Glomerular visceral epithelial cell (primary cell): ENCODE data around the gene MRM2.

Experiments
- DNase-seq: peaks from one replicate; pipeline ENCODE4 v3.0.0-alpha.2; 2016; ENCODE audit errors: extremely low spot score

Gene MRM2

DNA sequence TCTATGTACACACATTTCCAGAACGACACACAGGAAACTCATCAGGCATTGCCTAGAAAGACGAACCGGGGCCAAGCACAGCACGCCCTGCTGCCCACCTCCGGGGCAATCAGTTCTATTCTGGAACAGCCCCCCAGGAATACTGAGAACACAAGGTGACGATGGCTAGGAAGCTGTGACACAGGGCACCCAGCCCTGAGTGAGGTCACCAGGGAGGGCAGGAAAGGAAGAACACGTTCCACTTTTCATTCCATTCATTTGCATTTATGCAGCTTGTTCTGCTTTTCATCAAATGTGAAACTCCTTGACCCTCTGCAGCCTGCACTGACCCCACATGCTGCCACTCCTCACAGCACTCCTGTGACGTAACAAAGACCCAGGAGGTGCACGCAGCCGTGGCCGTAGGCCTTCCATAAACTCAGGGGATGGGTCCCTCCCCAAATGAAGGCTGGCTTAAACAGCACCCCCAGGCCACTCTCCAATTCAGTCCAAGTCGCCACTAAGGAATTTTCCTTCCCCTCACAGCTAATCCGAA is 38.2 kb downstream of the MRM2 start:
- no peak for DNase-seq

- DNase-seq = no peak
Measured at GRCh38 chr7:2202901-2203765, 38.9 kb downstream of the MRM2 start.

DNA sequence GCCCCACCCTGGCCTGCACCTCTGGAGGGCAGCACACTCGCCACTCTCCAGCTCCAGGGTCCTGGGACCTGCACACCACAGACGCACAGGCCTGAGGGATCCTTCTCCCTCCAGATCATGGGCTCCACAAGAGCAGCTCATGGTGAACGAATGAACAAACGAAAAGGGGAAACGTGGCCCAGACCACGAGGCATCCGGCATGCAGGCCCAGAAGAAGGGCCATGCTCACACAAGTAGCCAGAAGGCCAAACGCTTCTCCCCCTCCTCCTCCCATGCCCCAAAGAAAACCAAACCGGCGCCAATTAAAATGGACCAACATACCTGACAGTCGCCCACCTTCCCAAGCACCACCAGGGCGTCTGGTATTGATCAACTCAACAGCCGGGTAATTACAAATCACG is 39.6 kb downstream of the MRM2 start:
- DNase-seq = no peak

DNA sequence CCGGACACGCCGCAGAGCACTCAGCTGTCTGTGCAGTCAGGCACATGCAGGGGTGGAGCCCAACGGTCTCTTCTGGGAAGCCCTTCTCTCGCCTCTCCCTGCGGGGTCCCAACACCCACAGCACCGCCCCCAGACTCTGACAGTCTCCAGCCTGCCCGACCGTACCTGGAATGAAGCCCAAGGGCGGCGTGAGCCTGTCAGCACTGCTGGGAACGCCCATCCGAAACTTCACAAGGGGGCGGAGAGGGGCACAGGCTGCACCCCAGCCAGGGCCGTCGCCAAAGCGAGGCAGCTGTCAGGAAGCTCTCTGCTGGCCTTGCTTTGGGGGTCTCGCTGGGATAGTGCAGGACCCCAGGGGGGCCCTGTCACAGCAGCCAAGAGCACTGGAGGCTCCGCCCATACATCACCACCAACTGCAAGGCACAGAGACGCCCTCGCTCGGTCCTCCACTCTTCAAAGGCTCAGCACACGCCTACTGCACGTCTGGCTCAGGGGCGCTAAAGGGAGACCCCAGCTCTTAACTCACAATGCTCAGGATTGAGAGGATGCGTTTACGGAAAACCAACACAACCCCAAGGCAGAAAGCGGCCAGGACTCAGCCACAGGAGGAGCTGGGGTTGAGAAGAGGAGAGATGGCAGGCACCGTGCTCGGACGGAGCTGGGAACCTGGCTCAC is 40.2 kb downstream of the MRM2 start:
- no peak for DNase-seq

GRCh38 chr7:2201128-2201527 is 40.9 kb downstream of the MRM2 start:
- no peak for DNase-seq

GRCh38 chr7:2200584-2200980 is 41.4 kb downstream of the MRM2 start:
- DNase-seq = no peak

- no peak for DNase-seq
Measured at GRCh38 chr7:2199956-2200583, 41.9 kb downstream of the MRM2 start.

GRCh38 chr7:2199528-2199927 is 42.5 kb downstream of the MRM2 start:
- DNase-seq = no peak

DNA sequence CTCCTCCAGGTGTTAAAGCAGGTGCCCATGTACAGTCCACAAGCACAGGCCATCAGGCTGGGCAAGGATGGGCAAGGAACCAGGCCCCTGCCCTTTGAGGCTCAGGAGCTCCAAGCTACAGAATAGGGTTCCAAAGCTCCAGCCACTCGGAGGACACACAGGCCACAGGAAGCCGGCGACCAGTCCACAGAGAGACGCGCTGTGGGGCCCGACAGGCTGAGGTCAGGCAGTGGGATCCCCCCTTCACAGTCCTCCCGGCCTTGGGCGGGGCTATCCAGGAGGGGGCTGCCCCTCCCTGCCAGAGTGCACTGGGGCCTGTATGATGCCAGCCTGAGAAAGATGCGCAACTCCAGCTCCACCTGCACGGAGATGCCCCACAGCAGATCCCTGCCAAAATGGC is 43.2 kb downstream of the MRM2 start:
- no peak for DNase-seq

GRCh38 chr7:2198206-2198605 is 43.8 kb downstream of the MRM2 start:
- no peak for DNase-seq

DNA sequence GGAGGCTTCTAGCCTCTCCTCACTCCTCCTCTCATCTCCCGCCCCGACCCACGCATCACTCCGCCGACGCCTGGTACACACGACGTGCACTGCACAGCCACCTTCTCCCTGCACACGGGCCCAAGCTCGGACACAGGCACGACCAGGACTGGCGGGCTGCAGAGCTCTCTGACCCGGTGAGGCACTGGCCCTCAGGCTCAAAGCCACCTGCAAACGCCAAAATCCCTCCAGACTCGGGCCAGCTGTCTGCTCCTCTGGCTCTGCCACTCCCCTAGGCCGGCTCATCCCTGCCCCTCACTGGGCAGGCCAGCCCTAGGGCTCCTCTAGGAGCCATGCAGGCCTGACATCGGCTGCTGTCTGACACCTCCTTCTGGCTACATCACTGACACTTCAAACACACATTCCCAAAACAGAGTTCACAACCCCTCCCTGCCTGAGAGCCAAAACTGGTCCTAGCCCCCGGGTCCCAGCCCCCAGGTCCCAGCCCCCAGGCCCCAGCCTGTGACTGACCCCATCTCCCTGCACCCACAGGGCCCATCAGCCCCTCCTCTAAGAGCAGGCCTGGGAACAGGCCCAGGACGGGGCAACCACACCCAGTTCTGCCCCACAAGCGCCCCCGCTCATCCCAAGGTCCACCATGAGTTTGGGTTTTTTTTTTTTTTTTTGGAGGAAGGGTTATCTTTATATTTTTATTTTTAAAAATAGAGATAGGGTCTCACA is 44.4 kb downstream of the MRM2 start:
- no peak for DNase-seq

GRCh38 chr7:2196381-2197378 is 45.3 kb downstream of the MRM2 start:
- no peak for DNase-seq

DNA sequence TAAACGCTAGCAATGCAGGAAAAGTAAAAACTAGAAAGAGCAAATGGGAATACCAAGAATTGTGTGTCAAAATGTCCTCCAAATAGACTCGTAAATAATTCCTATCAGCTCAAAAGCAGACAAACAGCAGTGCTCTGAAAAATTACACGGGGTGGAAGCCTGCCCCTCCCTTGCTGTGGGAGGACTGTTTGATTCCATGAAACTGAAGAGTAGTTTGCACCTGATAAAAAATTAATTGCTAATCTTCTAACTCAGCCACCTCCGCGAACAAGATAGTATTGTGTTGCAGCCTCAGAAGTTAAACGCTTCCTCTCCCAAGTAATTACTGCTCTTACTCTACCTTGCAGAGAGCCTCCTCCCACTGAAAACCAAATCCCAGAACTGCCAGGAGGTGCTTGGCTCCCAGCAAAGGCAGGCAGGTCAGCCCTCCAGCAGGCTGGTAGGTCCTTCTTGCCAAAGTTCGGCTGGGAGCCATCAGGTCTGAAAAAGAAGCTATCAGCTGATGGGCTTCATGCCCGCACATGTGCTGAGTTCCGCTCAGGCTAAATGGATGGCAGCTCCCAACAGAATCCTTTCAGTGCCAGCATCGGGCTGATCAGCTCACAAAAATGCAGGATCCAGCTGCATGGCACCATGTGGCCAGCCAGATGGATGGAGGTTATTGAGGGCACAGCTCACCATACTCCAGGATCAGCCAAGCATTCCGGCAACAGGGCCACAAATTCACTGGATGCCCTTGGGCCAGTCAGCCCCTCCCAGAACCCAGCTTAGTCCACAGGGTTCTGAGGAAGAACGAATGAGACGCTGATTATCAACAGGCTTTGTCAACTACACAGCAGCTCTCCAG is 46.4 kb downstream of the MRM2 start:
- no peak for DNase-seq

GRCh38 chr7:2193575-2194305 is 48.3 kb downstream of the MRM2 start:
- no peak for DNase-seq

GRCh38 chr7:2192831-2193534 is 49.0 kb downstream of the MRM2 start:
- no peak for DNase-seq

DNA sequence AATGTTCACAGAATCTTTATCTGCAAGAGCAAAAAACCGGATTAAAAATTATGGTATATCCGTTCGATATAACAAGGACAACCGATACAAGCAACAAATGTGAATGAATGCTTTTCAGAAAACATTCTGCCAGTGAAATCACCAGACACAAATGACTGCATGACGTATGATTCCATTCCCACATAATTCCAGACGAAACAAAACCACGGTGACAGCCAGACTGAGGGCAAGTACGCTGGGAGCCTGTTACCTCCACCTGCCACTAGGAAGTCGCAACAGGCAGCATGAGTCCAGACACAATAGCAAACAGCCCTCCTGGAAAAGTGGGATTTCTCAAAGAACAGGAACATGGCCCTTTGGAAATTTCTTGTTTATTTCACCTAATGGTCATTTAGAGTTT is 51.0 kb downstream of the MRM2 start:
- peak; percentile 6 for DNase-seq

DNA sequence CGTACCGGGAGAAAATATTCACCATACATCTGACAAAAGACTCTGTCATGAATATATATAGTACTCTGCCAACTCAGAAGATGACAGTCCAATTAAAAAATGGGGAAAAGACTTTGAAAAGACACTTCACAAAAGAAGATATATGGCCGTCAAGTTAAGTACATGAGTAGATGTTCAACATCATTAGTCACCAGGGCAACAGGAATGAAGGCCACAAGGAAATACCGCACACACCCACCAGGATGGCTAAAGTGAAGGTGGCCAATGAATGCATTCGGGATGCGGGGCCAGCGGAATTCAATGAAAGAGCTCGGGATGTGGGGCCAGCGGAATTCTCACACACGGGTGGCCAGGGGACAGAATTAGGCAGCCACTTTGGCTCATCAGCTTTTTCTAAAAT is 51.5 kb downstream of the MRM2 start:
- DNase-seq = peak; percentile 7

GRCh38 chr7:2186166-2186565 is 55.8 kb downstream of the MRM2 start:
- no peak for DNase-seq
